Small intestine (tissue), 7 donors: Measurements from ENCODE around the gene AP4E1. TPM values are rescaled to one million over a fixed set of nuclear protein-coding genes. Genes with fewer than 3 reads are reported as not detected.
"Not testable (repeated sequence)": the region's sequence is repeated elsewhere in the genome, so short reads cannot be mapped to it uniquely, and the experiment has no call there.

Source experiments
- DNase-seq, 2 donors: peaks; one replicate each; pipeline versions ENCODE4 v3.0.0 to v3.0.0-alpha.2; 2013
- FAIRE-seq: peaks from 2 replicates; lab custom pipeline; 2012; peaks lifted over from hg19 to GRCh38; lab: Jason Lieb, UNC
- H3K27ac ChIP-seq, 3 donors: one replicate each; pipeline ENCODE4 v1.5.1; 2013; ENCODE audit warnings: low read length in 2 of 3, mild to moderate bottlenecking in 2 of 3, control low read depth in 1 of 3, inconsistent platforms in 1 of 3, low read depth in 1 of 3, moderate library complexity in 1 of 3
- H3K27me3 ChIP-seq, 3 donors: one replicate each; pipeline ENCODE4 v1.6.1; 2013; ENCODE audit warnings: low read length in 3 of 3, inconsistent platforms in 1 of 3; ENCODE audit not compliant: control insufficient read depth in 3 of 3, insufficient read depth in 3 of 3
- H3K36me3 ChIP-seq, 3 donors: one replicate each; pipeline ENCODE4 v1.6.1; 2013; ENCODE audit warnings: low read length in 3 of 3, inconsistent platforms in 1 of 3, low read depth in 1 of 3, mild to moderate bottlenecking in 1 of 3, moderate library complexity in 1 of 3; ENCODE audit not compliant: control insufficient read depth in 3 of 3, insufficient read depth in 2 of 3
- H3K4me1 ChIP-seq, 3 donors: one replicate each; pipeline ENCODE4 v1.6.1; 2013; ENCODE audit warnings: low read length in 2 of 3, inconsistent platforms in 1 of 3, low read depth in 1 of 3, mild to moderate bottlenecking in 1 of 3, moderate library complexity in 1 of 3; ENCODE audit not compliant: control insufficient read depth in 3 of 3, insufficient read depth in 2 of 3
- H3K4me3 ChIP-seq, 3 donors: one replicate each; pipeline ENCODE4 v1.5.1; 2013; ENCODE audit warnings: low read length in 3 of 3, control low read depth in 1 of 3, inconsistent platforms in 1 of 3, low read depth in 1 of 3, mild to moderate bottlenecking in 1 of 3, moderate library complexity in 1 of 3
- H3K9me3 ChIP-seq, 2 donors: one replicate each; pipeline ENCODE4 v1.6.1; 2013; ENCODE audit warnings: low read depth in 1 of 2, low read length in 1 of 2; ENCODE audit not compliant: control insufficient read depth in 2 of 2, insufficient read depth in 1 of 2
- WGBS, 3 donors: extraction: QIAGEN DNeasy Blood & Tissue Kit; methylation state at CpG; one replicate each; pipeline ENCODE4 v1.1.7; 2013; 5-methylcytosine and 5-hydroxymethylcytosine counted together
- polyA plus RNA-seq, 4 donors: library from polyadenylated mRNA; stranded (reverse) in 3 of 4; unstranded in 1 of 4; fragments of 200-250 nt in 3 of 4; fragments of 120-200 nt in 1 of 4; gene quantifications; one replicate each; pipeline versions ENCODE4 v1.2.1 to v1.2.3, GENCODE V29; 2013
- donor health status: healthy with polysubstance abuse.
- donor health status: control.
- donor health status: control.
- donor health status: Bipolar disorder and iron deficiency.
- donor health status: healthy.

Gene AP4E1
- polyA plus RNA-seq, 4 donors: 3.0 to 7.5 (median 3.7) TPM

GRCh38 chr15:51023499-51023898 is 115.0 kb downstream of the AP4E1 start:
- WGBS, 3 donors: 93 to 97% (median 94%) methylated on average over 1 of the region's 1 CpG
- no peaks in the 10 kb centered on the region for H3K4me1 ChIP-seq
- H3K4me3 ChIP-seq: no peak overlapping the region
- H3K27me3 ChIP-seq: no peaks in the 10 kb centered on the region
- H3K27ac ChIP-seq: no peak overlapping the region
- no peaks in the 10 kb centered on the region for H3K9me3 ChIP-seq
- H3K36me3 ChIP-seq: no peaks in the 10 kb centered on the region
- no peak for DNase-seq
- no peak for FAIRE-seq

- no peaks in the 10 kb centered on the region for H3K27me3 ChIP-seq
- H3K9me3 ChIP-seq: no peaks in the 10 kb centered on the region
- H3K4me3 ChIP-seq: no peak overlapping the region
- no peak overlapping the region for H3K27ac ChIP-seq
- 26 to 47% (median 42%) methylated on average over 4 of the region's 4 CpGs for WGBS, 3 donors
- FAIRE-seq: no peak
- no peaks in the 10 kb centered on the region for H3K36me3 ChIP-seq
- no peaks in the 10 kb centered on the region for H3K4me1 ChIP-seq
- DNase-seq: no peak
These were observed 116.4 kb downstream of the AP4E1 start for GRCh38 chr15:51024735-51025453.

GRCh38 chr15:51025454-51025846 is 117.0 kb downstream of the AP4E1 start:
- Histone ChIP-seq H3K36me3 (no peaks in the 10 kb centered on the region), H3K4me1 (no peaks in the 10 kb centered on the region), H3K4me3 (no peak overlapping the region), H3K27ac (no peak overlapping the region), H3K9me3 (no peaks in the 10 kb centered on the region), H3K27me3 (no peaks in the 10 kb centered on the region)
- WGBS, 3 donors: 41 to 74% (median 45%) methylated on average over 3 of the region's 3 CpGs
- DNase-seq (no peak), FAIRE-seq (no peak)

DNA sequence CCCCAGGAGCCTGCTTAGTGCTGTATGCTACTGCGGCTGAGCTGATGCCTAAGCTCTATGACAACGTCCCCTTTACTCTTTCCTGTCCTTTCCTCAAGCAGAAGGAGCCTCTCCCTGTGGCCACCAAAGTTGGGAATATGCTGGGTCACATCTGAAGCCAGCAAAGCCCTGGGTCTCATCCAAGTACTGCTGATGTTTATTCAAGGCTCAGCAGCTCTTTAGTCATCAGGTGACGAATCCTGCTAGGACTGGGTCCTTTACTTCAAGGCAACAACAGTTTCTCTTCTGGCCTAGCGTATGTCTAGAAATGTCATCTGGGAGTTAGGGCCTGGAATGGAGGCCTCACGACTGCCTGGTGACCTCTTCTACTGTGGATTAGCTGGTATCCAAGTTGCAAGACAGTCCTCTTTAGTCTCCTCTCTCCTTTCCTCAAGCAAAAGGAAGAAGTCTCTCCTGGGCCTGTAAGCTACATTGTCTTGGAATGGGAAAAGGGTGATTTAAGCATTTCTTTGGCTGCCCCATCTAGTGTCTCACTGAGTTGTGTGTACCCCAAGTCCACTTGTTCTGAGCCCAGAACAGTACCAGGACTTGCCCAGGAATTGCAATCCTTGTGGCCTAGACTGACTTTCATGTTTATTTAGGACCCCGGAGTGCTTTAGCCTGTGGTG is 122.3 kb downstream of the AP4E1 start:
- H3K4me1 ChIP-seq: no peaks in the 10 kb centered on the region
- H3K27me3 ChIP-seq: no peaks in the 10 kb centered on the region
- FAIRE-seq (no peak), DNase-seq (no peak)
- no peaks in the 10 kb centered on the region for H3K36me3 ChIP-seq
- peak overlapping the region in 1 of 3 donors; percentile 78 for H3K27ac ChIP-seq
- H3K9me3 ChIP-seq: no peaks in the 10 kb centered on the region
- 71 to 84% (median 81%) methylated on average over 6 of the region's 6 CpGs for WGBS, 3 donors
- H3K4me3 ChIP-seq: no peak overlapping the region

- not testable (repeated sequence) for FAIRE-seq, H3K4me3 ChIP-seq, H3K4me1 ChIP-seq, DNase-seq, H3K27ac ChIP-seq, H3K9me3 ChIP-seq, H3K36me3 ChIP-seq, H3K27me3 ChIP-seq
- WGBS, 3 donors: 63 to 97% (median 93%) methylated on average over 10 to 13 of the region's 13 CpGs
These were observed 129.0 kb downstream of the AP4E1 start for GRCh38 chr15:51037474-51037873.

- Histone ChIP-seq H3K4me3 (no peak overlapping the region), H3K27me3 (no peaks in the 10 kb centered on the region), H3K36me3 (no peaks in the 10 kb centered on the region), H3K4me1 (no peaks in the 10 kb centered on the region), H3K27ac (no peak overlapping the region), H3K9me3 (no peaks in the 10 kb centered on the region)
- FAIRE-seq: no peak
- WGBS, 3 donors: 76 to 90% (median 87%) methylated on average over 7 of the region's 7 CpGs
- DNase-seq: no peak
These were observed 129.9 kb downstream of the AP4E1 start for GRCh38 chr15:51038162-51038973.

- no peak for DNase-seq
- WGBS, 3 donors: 88 to 100% (median 93%) methylated on average over 2 of the region's 2 CpGs
- Histone ChIP-seq H3K36me3 (no peaks in the 10 kb centered on the region), H3K4me1 (no peaks in the 10 kb centered on the region), H3K27ac (no peak overlapping the region), H3K4me3 (no peak overlapping the region), H3K9me3 (no peaks in the 10 kb centered on the region), H3K27me3 (no peaks in the 10 kb centered on the region)
- no peak for FAIRE-seq
These were observed 130.5 kb downstream of the AP4E1 start for GRCh38 chr15:51038974-51039319.

GRCh38 chr15:51044037-51044727 is 135.7 kb downstream of the AP4E1 start:
- Histone ChIP-seq H3K36me3 (no peaks in the 10 kb centered on the region), H3K9me3 (no peaks in the 10 kb centered on the region), H3K27ac (no peak overlapping the region), H3K4me3 (no peak overlapping the region), H3K27me3 (no peaks in the 10 kb centered on the region), H3K4me1 (peaks cover 0 to 16% (median 11%) of the 10 kb centered on the region in 3 donors)
- no peak for DNase-seq
- no peak for FAIRE-seq
- WGBS, 3 donors: 18 to 29% (median 26%) methylated on average over 4 of the region's 4 CpGs
